Nephron (organoid): Measurements from ENCODE around the gene POLE3.

ENCODE experiments used
- H3K27ac Mint-ChIP-seq, 3 experiments: 2 replicates each; pipeline ENCODE4 v1.8.0; 2020; ENCODE audit warnings: mixed read lengths in 3 of 3, mild to moderate bottlenecking in 2 of 3, moderate library complexity in 1 of 3
- H3K27me3 Mint-ChIP-seq: 2 replicates; pipeline ENCODE4 v1.8.0; 2021; ENCODE audit warnings: low read depth, mild to moderate bottlenecking, moderate library complexity, mixed read lengths
- H3K36me3 Mint-ChIP-seq: 2 replicates; pipeline ENCODE4 v1.8.0; 2020; ENCODE audit warnings: low read depth, mixed read lengths
- H3K4me1 Mint-ChIP-seq: 2 replicates; pipeline ENCODE4 v1.8.0; 2020; ENCODE audit warnings: mixed read lengths
- H3K4me3 Mint-ChIP-seq, 3 experiments: 2 replicates each; pipeline ENCODE4 v1.8.0; 2020; ENCODE audit warnings: mild to moderate bottlenecking in 3 of 3, mixed read lengths in 3 of 3, moderate library complexity in 2 of 3
- H3K9me3 Mint-ChIP-seq: 2 replicates; pipeline ENCODE4 v1.8.0; 2020; ENCODE audit warnings: mixed read lengths
- TF ChIP-seq, protein P1 (sequence below), 3 experiments: fragments of 200-600 bp; sonication (generic); IDR thresholded peaks; one replicate each; pipeline ENCODE4 v1.5.0; 2021; ENCODE audit warnings: antibody characterized with exemption in 3 of 3; ENCODE audit not compliant: unreplicated experiment in 3 of 3

The POLE3 gene

DNA sequence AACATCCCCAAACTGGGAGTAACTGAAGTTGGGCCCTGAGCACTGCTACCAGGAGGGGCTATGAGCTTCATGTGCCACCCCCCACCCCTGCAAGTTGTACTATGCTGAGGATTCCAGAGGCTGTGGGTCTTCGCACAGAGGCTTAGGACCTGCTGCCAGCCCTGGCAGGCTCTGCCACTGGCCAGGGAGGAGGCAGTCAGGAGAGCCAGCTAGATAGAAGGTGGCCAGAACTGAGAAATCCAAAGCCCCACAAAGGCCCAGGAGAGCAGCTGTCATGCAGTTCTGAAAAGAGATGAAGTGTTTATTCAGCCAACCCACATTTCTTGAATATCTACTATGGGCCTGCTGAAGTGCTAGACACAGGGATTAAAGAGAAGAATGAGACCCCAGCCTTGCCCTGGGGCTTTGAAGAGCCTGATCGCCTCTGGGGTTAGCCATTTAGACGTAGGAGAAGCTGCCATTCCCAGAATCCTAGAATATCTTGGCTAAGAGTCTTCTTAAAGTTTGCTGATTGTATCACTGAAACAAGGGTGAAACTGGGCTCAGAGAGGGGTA is 10.8 kb downstream of the POLE3 start:
- Mint-ChIP-seq H3K27ac (no peak overlapping the region), H3K9me3 (no peaks in the 10 kb centered on the region), H3K4me3 (peak overlapping the region; percentile 94 to 96 (median 95)), H3K27me3 (no peaks in the 10 kb centered on the region), H3K36me3 (peaks cover 6% of the 10 kb centered on the region), H3K4me1 (peaks cover 21% of the 10 kb centered on the region)
- TF ChIP-seq, protein P1, sequence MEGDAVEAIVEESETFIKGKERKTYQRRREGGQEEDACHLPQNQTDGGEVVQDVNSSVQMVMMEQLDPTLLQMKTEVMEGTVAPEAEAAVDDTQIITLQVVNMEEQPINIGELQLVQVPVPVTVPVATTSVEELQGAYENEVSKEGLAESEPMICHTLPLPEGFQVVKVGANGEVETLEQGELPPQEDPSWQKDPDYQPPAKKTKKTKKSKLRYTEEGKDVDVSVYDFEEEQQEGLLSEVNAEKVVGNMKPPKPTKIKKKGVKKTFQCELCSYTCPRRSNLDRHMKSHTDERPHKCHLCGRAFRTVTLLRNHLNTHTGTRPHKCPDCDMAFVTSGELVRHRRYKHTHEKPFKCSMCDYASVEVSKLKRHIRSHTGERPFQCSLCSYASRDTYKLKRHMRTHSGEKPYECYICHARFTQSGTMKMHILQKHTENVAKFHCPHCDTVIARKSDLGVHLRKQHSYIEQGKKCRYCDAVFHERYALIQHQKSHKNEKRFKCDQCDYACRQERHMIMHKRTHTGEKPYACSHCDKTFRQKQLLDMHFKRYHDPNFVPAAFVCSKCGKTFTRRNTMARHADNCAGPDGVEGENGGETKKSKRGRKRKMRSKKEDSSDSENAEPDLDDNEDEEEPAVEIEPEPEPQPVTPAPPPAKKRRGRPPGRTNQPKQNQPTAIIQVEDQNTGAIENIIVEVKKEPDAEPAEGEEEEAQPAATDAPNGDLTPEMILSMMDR (IDR thresholded peaks at IDR 0.05; ENCODE audit: unreplicated experiment in 3 of 3): no peak

DNA sequence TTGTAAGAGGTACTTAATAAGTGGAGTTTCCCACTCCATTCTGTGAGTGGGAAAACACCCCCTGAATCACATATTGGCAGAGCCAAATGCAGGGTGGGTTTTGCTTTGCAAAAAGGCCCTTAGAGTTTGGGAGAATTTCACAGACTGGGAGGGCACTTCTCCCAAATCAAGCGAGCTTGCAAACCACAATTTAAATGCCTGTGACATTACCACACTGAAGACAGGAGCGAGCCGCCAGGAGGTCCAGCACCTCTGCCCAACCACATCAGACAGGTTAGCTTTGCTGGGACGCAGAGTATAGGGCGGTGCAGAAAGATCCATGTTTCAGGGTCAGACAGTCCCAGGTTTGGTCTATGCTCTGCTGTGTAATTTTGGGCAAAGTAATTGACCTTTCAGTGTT is 11.7 kb downstream of the POLE3 start:
- peak overlapping the region; percentile 94 to 96 (median 95) for H3K4me3 Mint-ChIP-seq
- H3K27ac Mint-ChIP-seq: peak overlapping the region in 1 of 3 experiments; percentile 29
- peaks cover 21% of the 10 kb centered on the region for H3K4me1 Mint-ChIP-seq
- no peaks in the 10 kb centered on the region for H3K27me3 Mint-ChIP-seq
- TF ChIP-seq, protein P1 (IDR thresholded peaks at IDR 0.05; ENCODE audit: unreplicated experiment in 3 of 3): no peak
- no peaks in the 10 kb centered on the region for H3K9me3 Mint-ChIP-seq
- peaks cover 6% of the 10 kb centered on the region for H3K36me3 Mint-ChIP-seq

DNA sequence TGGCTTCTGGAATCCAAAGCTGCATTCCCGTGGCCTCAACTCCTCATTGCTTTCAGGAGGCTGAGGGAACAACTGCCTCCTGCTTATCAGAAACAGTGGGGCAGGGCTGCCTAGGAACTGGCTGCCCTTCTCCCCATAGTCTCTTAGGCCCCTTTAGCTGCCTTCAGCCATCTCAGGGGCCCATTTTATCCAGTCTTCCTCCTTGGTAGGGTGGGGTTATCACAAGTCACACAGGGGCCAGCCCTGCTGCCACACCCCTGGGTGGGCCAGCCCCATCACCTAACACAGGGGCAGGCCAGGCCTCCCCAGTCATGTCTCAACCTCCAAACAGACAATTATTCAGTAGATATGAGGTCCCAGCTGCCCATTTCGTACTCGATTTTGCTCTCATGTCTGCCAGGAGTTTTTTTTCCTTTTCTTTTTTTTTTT is 13.3 kb downstream of the POLE3 start:
- no peak overlapping the region for H3K27ac Mint-ChIP-seq
- H3K36me3 Mint-ChIP-seq: peaks cover 16% of the 10 kb centered on the region
- peaks cover 21% of the 10 kb centered on the region for H3K4me1 Mint-ChIP-seq
- TF ChIP-seq, protein P1 (IDR thresholded peaks at IDR 0.05; ENCODE audit: unreplicated experiment in 3 of 3): no peak
- no peaks in the 10 kb centered on the region for H3K27me3 Mint-ChIP-seq
- no peak overlapping the region for H3K4me3 Mint-ChIP-seq
- no peaks in the 10 kb centered on the region for H3K9me3 Mint-ChIP-seq

DNA sequence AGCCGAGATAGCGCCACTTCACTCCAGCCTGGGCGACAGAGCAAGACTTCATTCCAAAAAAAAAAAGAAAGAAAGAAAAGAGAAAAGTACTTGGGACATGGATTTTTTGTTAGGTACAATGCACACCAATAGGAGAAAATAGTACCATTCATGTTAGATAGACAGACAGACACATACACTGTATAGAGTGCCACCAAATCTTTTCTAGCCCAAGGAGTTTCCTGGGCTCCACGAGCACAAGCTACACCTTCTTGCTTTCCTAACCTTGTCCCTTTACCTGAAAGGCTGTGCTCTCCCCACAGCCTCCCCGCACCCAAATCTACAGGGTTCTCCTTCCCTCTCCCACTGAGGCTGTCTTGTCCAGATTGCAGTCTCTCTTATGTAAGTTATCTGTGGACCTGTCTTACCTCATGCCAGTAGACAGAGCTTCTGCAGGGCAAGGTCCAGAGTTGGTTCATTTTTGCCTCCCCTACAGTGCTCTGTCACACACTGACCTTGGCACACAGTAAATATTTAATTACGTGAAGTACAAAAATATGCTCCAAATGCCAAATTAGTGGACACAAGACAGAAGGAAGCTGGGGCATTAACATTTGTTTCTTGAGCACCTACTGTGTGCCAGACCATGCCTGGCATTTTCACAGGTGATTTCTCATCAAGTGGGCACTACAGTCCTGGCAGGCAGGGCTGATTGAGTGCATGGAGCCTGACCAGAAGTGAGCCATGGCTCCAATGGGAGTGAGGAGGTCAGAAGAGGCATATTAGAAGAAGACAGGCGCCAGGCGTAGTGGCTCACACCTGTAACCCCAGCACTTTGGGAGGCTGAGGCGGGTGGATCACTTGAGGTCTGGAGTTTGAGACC is 15.2 kb downstream of the POLE3 start:
- TF ChIP-seq, protein P1 (IDR thresholded peaks at IDR 0.05; ENCODE audit: unreplicated experiment in 3 of 3): no peak
- H3K27ac Mint-ChIP-seq: no peak overlapping the region
- peaks cover 28% of the 10 kb centered on the region for H3K36me3 Mint-ChIP-seq
- peaks cover 16% of the 10 kb centered on the region for H3K4me1 Mint-ChIP-seq
- no peak overlapping the region for H3K4me3 Mint-ChIP-seq
- H3K9me3 Mint-ChIP-seq: no peaks in the 10 kb centered on the region
- no peaks in the 10 kb centered on the region for H3K27me3 Mint-ChIP-seq

DNA sequence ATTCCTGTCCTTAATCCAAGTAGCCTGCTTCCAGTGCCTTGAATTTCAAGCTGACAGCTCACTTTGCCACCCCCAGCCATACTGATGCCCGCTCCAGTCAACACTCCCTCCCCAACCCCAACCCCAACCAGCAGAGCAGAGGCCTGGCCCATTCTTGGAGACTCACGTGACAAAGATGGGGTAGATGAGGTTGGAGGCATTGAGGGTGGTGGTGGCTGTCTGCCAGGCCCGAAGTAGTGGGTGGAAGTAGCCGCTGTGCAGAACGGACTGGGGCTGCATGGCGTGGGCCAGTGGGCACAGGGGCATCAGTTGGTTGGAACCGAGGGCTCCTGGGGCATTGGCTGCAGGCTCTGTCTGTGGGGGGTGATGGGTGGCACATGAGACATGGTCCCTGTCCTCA is 17.2 kb downstream of the POLE3 start:
- H3K4me1 Mint-ChIP-seq: peaks cover 3% of the 10 kb centered on the region
- no peak overlapping the region for H3K27ac Mint-ChIP-seq
- TF ChIP-seq, protein P1 (IDR thresholded peaks at IDR 0.05; ENCODE audit: unreplicated experiment in 3 of 3): no peak

More for the DNA sequence above, 17.2 kb downstream of the POLE3 start:
- Mint-ChIP-seq H3K4me3 (no peak overlapping the region), H3K36me3 (peaks cover 36% of the 10 kb centered on the region), H3K27me3 (no peaks in the 10 kb centered on the region), H3K9me3 (no peaks in the 10 kb centered on the region)
